NCI-H146 treated with DMSO at 0.1 percent for 48 hours (cell line): ENCODE data around the gene SS18L1.
A peak's percentile ranks its signal among the peaks of the same experiment; 100 is the strongest.

Source experiments
- DNase-seq: peaks from one replicate; lab custom pipeline; 2025; ENCODE audit not compliant: unreplicated experiment; lab: John Stamatoyannopoulos, UW

Gene SS18L1

GRCh38 chr20:62222972-62223371 is 79.4 kb downstream of the SS18L1 start:
- DNase-seq = no peak

- no peak for DNase-seq
Observed at GRCh38 chr20:62223571-62223970, 80.0 kb downstream of the SS18L1 start.

- no peak for DNase-seq
Observed at GRCh38 chr20:62224113-62224855, 80.7 kb downstream of the SS18L1 start.

GRCh38 chr20:62225026-62225425 is 81.5 kb downstream of the SS18L1 start:
- no peak for DNase-seq

- DNase-seq = no peak
Observed at GRCh38 chr20:62225820-62226635, 82.5 kb downstream of the SS18L1 start.

GRCh38 chr20:62226707-62227590 is 83.4 kb downstream of the SS18L1 start:
- no peak for DNase-seq

GRCh38 chr20:62227591-62227976 is 84.0 kb downstream of the SS18L1 start:
- no peak for DNase-seq

- DNase-seq = peak; percentile 13
Observed at GRCh38 chr20:62227977-62228958, 84.7 kb downstream of the SS18L1 start.

GRCh38 chr20:62228982-62229545 is 85.5 kb downstream of the SS18L1 start:
- no peak for DNase-seq

- no peak for DNase-seq
Observed at GRCh38 chr20:62229667-62230066, 86.1 kb downstream of the SS18L1 start.

GRCh38 chr20:62230276-62230675 is 86.7 kb downstream of the SS18L1 start:
- DNase-seq = no peak

GRCh38 chr20:62230696-62231095 is 87.1 kb downstream of the SS18L1 start:
- DNase-seq = no peak

GRCh38 chr20:62231292-62231691 is 87.7 kb downstream of the SS18L1 start:
- no peak for DNase-seq
